Activated T-cell treated with anti-CD3 and anti-CD28 coated beads for 24 hours (primary cell): ENCODE results near the gene HRH3.
A peak's percentile ranks its signal among the peaks of the same experiment; 100 is the strongest.

Source experiments
- DNase-seq: peaks from one replicate; pipeline ENCODE4 v3.0.0-alpha.2; 2020; ENCODE audit warnings: low read depth

The HRH3 gene

GRCh38 chr20:62197801-62198200 is 22.3 kb downstream of the HRH3 start:
- no peak for DNase-seq

- DNase-seq: no peak
Measured at GRCh38 chr20:62197311-62197710, 22.8 kb downstream of the HRH3 start.

DNA sequence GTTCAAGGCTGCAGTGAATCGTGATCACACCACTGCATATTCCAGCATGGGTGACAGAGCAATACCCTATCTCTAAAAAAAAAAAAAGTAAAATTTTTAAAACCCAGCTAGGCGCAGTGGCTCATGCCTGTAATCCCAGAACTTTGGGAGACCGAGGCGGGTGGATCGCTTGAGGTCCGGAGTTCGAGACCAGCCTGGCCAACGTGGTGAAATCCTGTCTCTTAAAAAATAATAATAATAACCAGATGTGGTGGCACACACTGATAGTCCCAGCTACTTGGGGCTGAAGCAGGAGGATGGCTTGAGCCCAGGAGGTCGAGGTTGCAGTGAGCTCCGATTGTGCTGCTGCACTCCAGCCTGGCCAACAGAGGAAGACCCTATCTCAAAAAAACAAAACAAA is 23.8 kb downstream of the HRH3 start:
- no peak for DNase-seq

GRCh38 chr20:62195736-62196135 is 24.3 kb downstream of the HRH3 start:
- no peak for DNase-seq

- DNase-seq: no peak
Measured at GRCh38 chr20:62195075-62195405, 25.0 kb downstream of the HRH3 start.

DNA sequence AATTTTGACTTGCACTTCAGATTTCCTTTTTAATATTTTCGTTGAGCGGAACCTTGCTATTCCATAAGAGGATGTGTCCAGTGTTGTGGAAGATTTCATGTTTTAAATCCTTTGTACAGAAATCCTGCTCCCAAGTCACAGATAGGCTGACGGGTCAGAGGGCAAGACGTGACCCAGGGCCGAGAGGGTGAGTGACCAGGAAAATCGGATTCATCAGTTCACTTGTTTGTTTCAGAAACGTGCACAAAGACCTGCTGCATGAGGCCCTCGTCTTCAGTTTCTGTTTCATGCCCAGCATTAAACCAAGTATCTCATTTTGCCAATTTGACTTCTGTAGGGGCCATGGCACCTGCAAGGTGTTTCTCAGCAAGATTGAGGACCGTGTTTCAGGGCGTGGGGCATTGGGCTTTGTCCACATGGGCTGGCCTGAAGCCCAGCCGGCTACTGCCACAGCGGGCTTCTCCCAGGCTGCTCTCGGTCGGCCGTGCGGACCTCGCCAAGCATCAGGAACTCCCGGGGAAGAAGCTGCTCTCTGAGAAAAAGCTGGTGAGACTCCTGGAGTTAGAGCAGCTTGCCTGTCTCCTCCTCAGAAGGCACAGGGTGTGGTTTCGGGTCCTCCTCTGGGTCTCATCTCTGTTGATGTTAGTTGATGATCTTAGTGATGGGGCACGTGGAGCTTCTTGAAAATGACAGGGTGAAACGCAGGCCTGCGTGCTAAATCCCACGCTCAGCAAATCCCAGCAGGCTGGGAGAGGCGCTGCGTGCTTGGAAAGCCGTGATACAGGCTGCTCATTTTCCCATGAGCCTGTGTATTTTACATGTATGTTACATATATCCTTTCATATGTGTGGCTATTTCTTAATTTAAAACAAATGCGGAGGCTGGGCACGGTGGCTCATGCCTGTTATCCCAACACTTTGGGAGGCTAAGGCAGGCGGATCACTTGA is 26.7 kb downstream of the HRH3 start:
- DNase-seq: no peak

DNA sequence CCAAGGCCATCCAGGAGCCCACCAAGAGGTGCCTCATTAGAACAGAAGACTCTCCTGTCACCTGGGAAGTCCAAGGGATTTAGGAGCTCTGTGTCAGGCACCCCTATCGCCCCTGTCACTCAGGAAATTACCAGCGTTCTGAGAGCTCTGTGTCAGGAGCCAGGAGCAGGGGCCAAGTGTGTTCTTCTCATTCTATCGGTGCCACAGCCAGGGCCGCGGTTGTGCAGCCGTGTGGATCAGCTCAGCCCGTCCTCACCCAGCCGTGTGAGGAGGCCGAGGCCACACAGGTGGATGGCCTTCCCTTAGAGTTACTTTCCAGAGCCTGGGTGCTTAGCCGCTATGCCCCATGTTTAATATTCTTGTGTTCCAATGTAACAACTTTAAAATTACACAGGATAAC is 27.4 kb downstream of the HRH3 start:
- DNase-seq: no peak

DNA sequence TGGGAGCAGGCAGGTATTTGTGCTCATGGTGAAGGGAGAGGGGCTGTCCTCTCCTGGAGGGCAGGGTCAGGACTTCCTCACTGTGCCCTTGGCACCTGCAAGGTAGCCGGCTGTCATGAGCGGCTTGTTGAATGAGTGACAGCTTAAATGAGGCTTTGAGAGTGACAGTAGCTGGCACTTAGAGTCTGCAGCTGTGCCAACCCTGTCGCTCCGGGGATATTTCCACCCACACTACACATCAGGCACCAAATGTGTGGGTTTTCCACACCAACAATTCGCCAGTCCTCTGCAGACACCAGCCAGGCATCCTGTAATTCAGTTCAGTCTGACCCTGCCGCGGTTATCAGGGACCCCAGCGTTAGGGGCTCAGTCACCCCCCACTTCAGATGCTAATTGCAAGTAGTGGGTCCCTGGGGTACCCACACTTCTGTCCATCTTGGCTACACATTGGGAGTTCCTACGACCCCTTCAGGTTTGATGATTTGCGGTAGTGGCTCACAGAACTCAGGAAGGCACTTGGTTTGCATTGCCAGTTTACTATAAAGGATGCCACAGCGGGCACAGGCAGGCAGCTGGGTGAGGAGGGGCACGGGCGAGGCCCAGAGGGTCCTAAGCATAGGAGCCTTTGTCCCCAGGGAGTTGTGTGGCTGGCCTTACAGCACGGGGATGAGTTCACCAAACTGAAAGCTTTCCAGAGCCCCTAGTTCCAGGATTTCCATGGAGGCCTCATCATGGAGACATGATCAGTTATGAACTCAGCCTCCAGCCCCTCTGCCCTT is 28.1 kb downstream of the HRH3 start:
- no peak for DNase-seq

- no peak for DNase-seq
Measured at GRCh38 chr20:62190639-62191411, 29.3 kb downstream of the HRH3 start.

DNA sequence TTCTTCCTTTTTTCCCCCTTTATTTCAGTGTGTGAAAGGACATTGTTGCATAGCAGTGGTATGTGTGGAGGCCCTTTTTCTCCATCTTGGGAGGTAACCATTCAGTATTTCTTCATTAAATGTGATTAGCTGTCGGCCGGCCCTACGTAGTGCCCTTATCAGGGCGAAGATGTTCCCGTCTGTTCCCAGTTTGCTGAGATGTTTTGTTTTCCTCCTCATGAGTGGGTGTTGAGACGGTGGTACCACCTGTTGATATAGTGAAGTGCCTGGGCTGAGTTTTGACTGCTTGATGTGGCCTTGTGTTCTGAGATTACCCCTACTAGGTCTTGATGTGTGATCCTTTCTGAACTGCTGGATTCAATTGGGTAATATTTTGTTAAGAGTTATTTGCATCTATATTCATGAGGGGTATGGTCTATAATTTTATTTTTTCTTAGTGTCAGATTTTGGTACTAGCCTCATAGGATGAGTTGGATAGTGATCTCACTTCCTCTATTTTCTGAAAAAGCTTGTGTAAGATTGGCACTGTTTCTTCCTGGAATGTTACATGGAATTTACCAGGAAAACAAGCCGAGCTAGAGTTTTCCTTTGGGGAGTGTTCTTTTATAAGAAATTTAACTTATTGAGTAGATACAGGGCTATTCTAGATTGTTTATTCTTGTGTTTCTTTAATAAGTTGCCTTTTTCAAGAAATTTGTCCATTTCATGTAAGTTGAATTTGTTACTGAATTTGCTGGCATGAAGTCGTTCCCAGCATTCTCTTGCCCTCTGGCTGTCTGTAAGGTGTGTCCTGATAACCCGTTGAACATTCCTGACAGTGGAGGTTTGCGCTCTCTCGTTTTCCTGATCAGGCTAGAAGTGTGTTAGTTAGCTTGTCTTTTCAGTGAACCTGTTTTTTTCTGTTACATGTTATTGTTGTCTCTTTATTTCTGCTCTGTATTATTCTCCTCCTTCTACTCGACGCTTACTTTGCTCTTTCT is 32.9 kb downstream of the HRH3 start:
- DNase-seq: no peak

- DNase-seq: no peak
Measured at GRCh38 chr20:62186096-62186426, 34.0 kb downstream of the HRH3 start.

DNA sequence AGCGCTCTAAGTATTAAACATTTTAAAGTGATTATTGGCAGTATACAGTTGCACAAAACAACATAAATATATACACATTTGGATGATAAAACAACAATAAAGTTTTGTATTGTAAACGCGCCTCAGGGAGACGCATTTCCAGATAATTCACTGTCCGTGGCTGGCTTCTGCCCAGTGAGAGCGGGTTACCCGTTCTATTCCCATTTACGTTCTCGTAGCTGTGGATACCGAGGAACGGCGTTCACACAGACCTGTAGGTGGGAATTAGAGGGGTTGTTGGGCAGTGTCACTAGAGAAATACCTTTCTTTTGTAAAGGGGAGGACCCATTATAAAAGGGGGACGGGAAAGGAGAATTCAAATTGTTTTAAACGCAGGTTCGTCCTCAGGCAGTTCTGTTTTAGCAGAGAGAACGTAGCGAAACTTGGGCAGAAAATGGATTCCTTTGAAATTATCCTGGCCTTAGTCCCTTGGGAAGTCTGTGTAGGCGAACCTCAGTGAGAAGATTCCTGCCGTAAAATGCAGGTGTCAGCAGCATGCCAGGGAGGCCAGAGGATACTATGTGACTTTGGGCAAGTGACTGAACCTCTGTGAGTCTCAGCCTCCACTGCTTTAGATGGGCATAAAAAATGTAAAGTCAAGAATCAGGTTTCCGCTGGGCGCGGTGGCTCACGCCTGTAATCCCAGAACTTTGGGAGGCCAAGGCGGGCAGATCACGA is 36.5 kb downstream of the HRH3 start:
- DNase-seq: no peak

GRCh38 chr20:62182469-62183425 is 37.3 kb downstream of the HRH3 start, which contains the start of gene MTG2:
Gene MTG2, plus strand, starts transcription at chr20:62183028. Its CDS starts 10,393 bp downstream, at chr20:62193421.
- peak; percentile 93 for DNase-seq

- DNase-seq: no peak
Measured at GRCh38 chr20:62181808-62182207, 38.3 kb downstream of the HRH3 start.

GRCh38 chr20:62179162-62179504 is 40.9 kb downstream of the HRH3 start:
- DNase-seq: no peak

DNA sequence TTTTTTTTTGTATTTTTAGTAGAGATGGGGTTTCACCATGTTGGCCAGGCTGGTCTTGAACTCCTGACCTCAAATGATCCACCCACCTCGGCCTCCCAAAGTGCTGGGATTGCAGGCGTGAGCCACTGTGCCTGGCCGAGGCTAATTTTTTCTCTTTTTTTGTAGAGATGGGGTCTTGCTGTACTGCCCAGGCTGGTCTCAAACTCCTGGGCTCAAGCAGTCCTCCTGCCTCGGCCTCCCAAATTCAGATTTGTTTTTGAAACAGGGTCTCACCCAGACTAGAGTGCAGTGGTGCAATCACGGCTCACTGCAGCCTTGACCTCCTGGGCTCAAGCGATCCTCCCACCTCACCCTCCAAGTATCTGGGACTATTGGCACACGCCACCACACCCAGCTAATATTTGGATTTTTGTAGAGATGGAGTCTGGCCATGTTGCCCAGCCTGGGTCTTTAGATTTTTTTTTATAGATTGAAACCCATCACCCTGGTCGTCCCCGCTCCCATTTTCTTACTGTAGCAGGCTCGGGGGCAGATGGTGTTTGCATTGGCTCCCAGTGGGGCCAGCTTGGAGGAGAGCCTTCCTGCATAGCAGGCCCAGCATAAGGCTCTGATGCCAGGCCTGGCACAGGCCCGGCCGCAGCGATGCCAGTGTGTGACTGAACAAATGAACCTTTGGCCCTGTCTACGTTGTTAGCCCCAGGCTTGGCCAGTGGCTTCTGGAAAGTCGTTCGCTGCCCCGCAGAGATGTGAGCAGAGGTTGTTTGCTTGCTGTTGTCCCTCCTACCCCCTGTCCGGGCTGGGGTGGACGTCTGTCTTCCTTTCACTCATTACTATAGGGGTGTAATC is 41.5 kb downstream of the HRH3 start:
- no peak for DNase-seq

GRCh38 chr20:62177307-62177706 is 42.8 kb downstream of the HRH3 start:
- DNase-seq: no peak

DNA sequence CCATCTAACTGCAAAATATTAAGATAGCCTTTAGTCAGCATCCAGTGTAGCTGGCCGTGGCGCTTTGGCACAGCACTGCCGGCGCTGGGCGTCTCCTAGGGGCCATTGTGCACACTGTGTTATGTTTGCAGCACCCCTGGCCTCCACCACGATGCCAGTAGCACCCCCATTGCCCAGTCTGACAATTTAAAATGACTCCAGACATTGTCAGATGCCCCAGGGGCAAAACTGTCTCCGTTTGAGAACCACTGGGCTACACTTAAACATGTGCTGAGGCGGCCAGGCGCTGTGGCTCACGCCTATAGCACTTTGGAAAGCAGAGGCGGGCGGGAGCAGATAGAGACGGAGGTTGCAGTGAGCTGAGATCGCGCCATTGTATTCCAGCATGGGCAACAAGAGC is 43.2 kb downstream of the HRH3 start:
- no peak for DNase-seq

GRCh38 chr20:62175711-62176110 is 44.4 kb downstream of the HRH3 start:
- no peak for DNase-seq
